Hematopoietic multipotent progenitor cell (in vitro differentiated cells): ENCODE data around the gene ATIC. TPM values are rescaled to one million over a fixed set of nuclear protein-coding genes. Genes with fewer than 3 reads are reported as not detected.

ENCODE experiments used
- DNase-seq, 3 donors: peaks; one replicate each; pipeline ENCODE4 v3.0.0-alpha.2; 2011 to 2015; ENCODE audit warnings: low read depth in 2 of 3, low spot score in 2 of 3
- total RNA-seq: library from RNA; depleted of rRNA; stranded (reverse); fragments of >200 nt; gene quantifications from one replicate; pipeline ENCODE4 v1.2.3, GENCODE V29; 2012

ATIC gene
- 19.1 TPM for total RNA-seq

DNA sequence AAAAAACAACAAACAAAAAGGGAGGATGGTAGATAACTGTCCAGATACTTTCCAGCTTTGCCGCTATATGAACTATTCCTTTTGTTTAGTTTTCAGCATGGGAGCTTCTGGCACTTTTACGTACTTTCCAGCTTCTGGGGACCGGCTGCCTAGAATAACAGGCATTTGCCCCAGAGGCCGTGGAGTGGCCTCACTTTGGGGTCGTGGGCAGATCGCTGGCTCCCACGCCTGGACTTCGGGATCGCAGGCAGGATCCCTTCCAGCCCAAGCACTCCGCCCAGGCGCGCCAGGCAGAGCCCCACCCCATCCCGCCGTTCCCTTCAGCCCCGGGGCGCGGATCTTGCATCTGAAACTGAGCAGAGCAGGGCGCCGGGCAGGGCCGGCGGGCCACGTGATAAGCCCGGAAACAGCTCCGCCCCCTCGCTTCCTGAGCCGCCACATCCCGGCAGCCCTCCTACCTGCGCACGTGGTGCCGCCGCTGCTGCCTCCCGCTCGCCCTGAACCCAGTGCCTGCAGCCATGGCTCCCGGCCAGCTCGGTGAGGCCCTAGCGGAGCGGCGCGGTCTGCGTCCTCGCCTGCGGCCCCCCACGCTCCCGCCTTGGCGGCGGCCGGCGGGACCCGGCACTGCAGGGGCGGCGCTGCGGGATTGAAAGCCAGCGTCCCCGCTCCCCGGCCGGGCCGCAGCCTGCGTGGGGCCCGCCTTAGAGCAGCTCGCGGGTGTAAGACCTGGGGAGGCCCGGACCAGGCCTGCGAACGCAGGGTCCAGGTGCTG is at the start of gene ATIC:
Gene ATIC, plus strand, starts transcription at position 435 of the 772 bp plus-strand sequence. Its CDS starts 84 bp downstream, at position 519.
- peak; percentile 67 to 89 (median 89) for DNase-seq

DNA sequence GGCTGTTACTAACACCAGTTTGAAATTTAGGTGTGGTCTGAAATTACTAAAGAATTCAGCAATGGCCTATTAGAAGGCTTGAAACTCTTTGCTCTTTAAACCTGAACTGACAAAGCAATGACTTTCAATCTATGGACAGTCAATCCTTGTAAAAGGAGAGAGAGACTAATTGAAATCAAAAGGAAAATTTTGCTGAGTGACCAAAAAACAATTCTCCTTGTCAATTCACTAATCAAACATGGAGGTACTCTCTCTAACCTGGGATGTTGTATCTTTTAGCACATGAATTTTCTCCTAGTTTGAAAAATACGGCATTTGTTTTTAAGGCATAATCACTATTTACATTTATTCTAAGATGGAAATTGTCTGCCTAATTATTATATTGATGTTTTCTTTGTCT is 49.6 kb upstream of the ATIC start:
- DNase-seq, result no peak

DNA sequence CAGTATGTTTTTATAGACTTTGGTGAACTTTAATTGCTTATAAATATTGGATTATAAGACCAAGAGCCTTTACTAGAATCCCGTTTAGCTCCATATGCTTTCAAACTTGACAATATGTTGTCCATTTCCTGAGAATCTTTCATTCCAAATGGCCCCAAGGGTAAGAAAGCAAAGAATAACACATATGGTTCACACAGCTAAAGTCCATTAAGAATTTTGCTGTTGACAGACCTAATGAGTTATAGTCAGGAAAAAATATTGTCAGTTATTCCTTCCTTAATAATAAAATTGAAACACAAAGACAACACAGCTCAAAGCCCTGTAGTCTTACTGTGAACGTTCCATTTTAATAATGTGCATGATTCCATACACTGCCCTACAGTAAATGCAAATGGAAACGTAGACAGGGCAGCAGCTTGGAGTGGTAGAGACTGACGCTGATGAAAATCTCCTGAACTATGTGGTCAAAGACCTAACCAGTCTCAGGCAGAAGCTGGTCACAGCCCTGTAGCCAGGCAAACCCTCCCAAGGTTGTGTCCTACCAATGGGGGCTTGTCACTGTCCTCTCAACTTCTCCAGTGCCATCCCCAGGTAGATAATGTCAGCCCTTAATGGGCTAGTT is 49.0 kb upstream of the ATIC start:
- no peak for DNase-seq

DNA sequence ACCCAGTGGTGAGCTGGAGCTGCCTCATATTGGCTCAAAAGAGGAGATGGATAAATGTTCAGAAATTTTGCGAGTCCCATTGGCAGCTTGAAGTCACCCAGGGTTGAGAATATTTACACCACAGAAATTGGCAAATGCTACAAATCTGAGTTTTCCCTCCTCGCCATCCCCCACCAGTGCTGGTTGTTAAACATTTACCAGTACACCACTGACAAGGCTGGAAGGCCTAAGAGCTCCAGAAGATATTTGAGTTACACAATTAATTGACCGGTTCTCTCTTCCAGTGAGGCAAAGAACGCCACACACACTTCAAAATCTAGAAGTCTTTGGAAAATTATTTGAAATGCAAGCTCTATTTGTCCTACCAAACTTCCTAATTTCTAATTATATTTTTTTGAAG is 47.5 kb upstream of the ATIC start:
- DNase-seq, result no peak

DNA sequence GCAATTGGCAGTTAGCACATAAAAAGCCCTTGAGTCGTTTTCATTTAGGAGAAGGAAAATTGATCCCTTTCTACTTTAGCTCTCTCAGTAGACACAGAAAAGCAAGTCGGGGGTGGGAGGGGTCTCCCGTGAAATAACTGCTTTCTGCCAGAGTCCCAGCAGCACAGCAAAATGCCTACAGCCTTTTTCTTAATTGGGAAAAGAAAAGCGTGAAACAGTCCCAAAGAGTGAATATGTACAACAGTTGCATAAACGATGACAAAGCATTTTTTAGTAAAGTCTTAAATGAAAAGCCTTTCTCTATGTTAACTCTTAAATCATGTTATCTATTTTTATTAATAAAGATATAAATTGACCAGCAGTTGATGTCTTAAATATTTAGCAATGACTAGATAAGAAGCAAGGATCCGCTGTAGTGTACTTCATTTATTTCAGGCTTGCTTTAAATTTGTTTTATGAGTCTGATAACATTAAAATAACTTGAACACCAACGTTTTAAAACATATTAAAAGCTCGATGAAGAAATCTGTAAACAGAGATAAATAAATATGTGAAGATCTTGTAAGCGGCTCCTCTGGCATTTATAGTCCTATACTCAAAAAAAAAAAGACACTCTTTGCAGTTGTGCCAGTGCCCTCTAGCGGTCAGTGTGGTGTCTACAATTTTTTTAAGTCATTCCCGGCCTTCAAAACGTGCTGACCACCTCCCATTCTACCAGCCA is 42.3 kb upstream of the ATIC start:
- DNase-seq, result peak; percentile 17 to 86 (median 75)

DNA sequence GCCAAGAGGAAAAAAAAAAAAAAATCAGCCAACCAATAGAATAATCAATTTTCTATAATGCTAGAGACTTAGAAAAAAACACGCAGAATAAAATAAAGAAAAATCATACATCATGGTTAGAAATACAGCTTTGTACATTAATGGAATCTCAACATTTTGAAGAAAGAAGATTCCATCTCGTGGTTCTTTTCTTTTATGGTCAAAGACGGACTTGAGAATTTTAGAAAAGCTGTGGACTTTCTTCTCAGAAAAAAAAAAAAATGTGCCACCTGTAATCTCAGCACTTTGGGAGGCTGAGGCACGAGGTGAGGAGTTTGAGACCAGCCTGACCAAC is 41.8 kb upstream of the ATIC start:
- DNase-seq, result no peak

DNA sequence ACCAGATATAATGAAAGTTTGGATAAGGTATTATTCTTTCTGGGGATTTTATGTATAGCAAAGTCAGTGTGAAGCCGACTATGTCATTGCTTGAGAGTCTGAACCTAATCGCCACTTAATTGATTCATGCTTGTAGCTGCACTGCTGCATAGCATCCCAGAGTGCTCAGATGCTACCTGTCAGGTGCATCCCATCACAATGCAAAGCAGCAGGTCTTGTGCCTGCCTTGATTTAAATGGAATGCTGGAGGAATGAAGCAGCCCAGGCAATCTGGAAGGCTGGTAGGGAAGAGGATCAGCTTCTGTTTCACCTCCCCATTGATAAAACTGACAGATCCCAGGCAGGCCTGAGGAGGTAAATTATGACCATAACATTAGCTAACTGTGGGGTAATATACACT is 40.4 kb upstream of the ATIC start:
- no peak for DNase-seq

DNA sequence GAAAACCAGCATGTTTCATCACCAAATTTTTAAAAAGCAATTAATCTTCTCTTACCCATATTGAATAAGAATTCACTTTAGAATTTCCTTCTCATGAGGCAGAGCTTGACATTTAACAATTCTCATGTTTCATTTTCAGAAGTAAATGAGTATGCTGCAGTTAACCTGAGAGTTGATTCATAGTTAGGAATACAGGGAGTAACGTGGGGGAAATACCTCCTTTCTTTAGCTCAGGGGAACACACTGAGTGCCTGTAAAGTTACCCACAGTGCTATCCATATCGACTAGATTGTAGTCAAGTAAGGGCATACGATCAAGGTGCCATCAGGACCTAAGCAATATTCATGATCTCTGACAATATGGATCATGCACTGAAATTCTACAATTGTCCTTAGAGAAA is 38.9 kb upstream of the ATIC start:
- DNase-seq, result no peak

DNA sequence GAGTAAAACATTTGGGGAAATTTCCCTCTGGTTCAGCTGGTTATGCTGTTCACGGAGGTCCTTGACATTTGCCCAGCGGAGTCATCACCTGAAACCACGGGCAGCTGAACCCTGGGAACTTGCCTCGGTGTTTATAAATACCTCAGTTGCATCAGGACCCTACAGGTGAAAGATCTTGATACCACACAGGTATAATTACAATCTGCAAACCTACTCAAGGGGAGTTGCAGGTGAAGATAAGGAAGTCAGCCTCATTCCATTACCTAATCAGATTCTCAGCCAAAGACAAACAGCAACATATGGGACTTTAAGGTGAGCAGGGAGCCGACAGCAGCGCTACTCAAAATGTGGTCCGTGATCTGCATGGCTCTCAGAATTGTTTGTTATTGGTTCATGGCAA is 37.0 kb upstream of the ATIC start:
- no peak for DNase-seq

DNA sequence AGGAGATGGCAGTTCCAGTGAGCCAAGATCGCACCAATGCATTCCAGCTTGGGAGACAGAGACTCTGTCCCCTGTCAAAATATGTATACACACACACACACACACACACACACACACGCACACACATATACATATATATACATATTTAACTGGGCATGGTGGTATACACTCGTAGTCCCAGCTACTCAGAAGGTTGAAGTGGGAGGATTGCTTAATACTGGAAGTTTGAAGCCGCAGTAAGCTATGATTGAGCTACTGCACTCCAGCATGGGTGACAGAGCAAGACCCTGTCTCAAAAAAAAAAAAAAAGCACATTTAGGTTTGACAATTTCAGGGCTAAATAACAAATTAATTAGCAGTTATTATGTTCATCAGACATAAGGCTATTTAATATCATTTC is 36.0 kb upstream of the ATIC start:
- no peak for DNase-seq

DNA sequence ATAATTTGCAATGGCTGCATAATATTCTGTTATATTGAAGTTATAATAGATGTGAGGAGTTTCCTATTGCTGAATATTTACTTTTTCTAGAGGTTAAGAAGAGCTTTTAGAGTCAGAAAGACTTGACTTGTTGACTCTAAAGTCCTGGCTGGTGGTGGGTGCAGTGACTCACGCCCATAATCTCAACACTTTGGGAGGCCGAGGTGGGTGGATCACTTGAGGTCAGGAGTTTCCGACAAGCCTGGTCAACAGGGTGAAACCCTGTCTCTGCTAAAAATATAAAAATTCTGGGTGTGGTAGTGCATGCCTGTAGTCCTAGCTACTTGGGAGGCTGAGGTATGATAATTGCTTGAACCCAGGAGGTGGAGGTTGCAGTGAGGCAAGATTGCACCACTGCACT is 33.9 kb upstream of the ATIC start:
- DNase-seq, result no peak

DNA sequence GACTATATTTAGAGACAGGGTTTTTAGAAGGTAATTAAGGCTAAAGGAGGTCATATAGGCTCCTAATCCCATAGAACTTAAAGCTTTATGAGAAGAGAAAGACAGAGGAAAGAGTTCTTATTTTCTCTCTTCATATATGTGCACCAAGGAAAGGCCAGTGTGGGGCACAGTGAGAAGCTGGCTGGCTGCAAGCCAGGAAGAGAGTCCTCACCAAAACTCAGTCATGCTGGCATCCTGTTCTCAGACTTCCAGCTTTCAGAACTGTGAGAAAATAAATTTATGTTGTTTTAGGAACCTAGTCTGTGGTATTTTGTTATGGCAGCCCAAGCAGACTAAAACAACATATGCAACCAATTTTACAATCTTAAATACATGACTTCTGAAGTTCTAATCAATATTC is 31.5 kb upstream of the ATIC start:
- peak in 1 of 3 donors; percentile 13 for DNase-seq

DNA sequence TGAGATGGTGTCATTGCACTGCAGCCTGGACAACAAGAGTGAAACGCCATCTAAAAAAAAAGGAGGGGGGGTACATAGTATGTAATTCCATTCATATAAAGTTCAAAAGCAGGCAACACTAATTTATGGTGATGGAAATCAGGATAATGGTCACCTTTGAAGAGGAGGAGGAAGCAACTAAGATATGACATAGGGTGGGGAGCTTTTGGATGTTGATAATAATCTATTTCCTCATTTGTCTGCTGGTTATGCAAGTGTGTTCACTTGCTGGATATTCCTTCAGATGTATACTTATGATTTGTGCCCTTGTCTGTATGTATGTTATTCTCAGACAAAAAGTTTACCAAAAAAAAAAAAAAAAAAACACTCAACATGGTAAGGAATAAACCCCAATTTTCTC is 28.6 kb upstream of the ATIC start:
- DNase-seq, result no peak

DNA sequence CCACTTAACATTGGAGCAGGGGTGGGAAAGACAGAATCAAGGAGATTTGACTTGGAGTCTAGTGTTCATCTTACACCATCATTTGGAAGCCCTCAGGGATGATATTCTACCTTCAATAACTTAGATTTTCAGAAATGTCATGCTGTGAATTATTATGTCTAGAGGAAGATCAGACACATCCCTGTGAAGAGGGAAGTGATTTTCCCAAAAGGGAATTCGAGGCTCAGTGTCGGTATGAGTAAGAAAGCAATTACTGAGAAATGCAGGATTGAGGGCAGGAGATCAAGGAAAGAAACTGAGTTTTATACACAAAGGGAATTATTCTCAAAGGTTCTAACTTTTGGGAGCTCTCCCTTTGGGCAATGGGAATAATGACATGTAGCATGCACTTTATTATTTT is 25.6 kb upstream of the ATIC start:
- no peak for DNase-seq

DNA sequence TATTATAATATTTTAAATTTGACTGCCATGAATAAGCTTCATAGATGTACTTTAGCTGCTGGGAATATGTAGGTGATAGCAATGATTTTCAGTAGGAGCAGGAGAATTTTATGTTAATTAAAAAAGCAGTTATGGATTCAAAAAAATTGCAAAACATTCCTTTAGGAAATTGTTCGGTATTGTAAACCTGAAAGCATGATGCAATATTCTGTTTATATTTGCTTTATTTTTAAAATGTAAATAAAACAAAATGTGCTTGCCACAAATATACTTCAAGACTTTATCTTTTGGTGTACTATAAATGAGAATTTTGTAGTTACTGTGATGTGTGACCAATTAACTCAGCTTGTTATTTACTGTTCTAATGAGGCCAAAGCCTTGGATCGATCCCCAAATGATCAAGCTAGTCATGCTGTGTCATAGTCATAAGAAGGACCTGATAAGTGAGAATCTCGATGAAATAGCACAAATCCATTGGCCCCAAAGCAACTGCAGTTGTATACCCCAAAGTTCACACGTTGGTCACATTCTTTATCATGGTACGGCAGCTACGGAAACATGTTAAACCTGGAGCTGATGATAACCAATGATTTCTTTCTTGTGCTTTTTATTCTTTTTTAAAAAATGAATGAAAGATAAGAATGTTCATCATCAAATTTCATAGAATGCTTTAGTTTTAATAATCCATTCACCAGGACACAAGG is 23.6 kb upstream of the ATIC start:
- no peak for DNase-seq

DNA sequence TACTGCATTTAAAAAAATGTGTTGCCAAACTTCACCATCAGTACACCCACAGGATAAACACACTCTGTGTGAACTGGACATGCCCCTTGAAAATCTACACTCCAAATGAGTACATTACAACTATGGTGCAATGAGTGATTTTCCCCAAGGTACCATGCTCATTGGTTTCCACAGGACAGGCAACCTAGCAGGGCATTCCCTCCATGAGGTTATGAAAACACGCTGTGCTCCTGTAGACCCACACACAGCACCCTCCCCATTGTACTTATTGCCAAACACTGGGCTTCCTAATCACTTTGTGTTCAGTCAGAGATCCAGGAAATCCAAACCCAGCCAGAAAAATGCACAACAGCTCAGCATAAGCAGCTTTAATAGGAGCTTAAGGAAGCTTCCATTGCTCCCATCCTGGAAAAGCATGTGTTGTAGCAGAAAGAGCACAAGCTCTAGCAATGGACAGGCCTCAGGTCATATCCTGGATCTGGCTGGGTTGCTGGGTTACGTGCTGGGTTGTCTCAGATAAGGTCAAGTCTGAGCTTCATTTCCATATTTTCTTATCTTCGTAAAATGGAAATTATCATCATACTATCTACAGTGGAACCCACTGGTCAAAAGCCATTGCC is 20.8 kb upstream of the ATIC start:
- no peak for DNase-seq

DNA sequence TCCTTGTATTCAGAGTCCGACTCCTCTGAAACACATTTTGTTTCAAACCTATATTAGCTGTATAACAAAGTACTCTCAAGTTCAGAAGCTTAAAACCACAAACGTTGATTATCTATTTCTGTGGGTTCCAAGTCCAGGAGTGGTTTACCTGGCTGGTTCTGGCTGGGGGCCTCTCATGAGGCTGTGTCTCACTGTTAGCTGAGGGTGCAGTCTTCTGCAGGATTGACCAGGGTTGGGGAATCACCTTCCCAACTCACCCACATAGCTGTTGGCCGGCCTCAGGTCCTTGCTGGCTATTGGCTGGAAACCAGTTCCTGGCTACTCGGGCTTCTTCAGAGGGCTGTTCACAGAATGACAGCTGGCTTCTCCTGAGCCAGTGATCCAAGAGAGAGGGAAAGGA is 18.0 kb upstream of the ATIC start:
- DNase-seq, result no peak

DNA sequence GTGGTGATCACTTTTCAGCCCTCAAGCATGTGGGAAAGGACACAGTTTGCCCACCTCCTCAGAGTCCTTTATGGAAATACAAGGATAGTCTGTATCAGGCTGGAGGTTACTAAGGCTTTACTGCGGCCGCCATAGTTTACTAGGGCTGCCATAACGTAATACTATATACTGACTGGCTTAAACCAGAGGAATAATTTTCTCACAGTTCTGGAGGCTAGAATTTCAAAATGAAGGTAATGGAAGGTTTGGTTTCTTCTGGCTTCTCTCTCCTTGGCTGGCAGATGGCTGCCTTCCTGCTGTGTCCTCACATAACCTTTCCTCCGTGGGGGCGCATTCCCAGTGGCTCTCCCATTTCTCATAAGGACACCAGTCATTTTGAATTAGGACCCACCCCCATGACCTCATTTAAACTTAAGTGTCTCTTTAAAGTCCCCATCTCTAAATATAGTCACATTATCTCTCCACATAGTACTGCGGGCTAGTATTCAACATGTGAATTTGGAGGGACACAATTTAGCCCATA is 12.5 kb upstream of the ATIC start:
- DNase-seq, result no peak

DNA sequence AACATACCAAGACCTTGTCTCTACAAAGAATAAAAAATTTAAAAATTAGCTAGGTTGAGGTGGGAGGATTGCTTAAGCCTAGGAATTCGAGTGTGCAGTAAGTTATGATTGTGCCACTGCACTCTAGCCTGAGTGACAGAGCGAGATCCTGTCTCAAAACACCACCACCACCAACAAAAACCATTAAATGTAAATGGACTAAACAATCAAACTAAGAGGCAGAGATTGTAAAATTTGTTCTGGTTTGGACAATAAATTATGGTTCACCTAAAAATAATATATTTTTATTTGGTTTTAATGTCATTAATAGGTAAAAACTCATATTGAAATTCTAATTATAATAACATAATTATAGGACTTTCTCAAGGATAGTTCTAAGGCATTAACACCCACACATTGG is 9.9 kb upstream of the ATIC start:
- no peak for DNase-seq

DNA sequence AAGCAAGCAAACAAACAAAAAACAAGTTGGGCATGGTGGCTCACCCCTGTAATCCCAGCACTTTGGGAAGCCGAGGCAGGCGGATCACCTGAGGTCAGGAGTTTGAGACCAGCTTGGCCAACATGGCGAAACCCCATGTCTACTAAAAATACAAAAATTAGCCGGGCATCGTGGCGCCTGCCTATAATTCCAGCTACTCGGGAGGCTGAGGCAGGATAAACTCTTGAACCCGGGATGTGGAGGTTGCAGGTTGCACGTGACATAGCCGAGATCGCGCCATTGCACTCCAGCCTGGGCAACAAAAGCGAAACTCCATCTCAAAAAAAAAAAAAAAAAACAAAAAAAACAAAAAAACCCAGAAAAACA is 617 bp upstream of the ATIC start:
- DNase-seq, result peak in 1 of 3 donors; percentile 24

DNA sequence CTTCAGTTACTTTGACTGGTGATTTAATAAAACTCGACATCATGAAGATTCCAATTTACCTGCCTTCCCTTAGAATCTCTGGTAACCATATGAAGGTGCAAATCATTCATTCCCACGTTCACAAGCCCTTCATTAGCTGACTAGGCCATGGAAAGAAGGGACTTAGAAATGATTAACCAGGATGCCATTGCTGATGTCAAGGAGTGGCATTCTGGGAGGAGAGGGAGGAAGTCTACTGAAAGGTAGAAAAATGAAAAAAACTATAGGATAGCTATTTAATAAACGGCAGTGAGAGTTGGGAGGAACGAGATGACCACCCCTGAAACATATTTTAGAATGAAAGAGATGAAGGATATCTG is 1.4 kb downstream of the ATIC start:
- no peak for DNase-seq
